HG03045 (cell line): Measurements from ENCODE around the gene NKX2-1.
"Not testable (repeated sequence)": the region's sequence is repeated elsewhere in the genome, so short reads cannot be mapped to it uniquely, and the experiment has no call there.

Experiments used
- ATAC-seq: cut with Tn5 transposase; IDR thresholded peaks from one replicate; pipeline ENCODE4 v1.9.1; 2021; ENCODE audit warnings: mild to moderate bottlenecking, moderate library complexity; ENCODE audit not compliant: unreplicated experiment

The NKX2-1 gene

GRCh38 chr14:36505892-36506731 is 13.9 kb downstream of the NKX2-1 start:
- ATAC-seq = no peak

GRCh38 chr14:36505181-36505815 is 14.7 kb downstream of the NKX2-1 start:
- no peak for ATAC-seq

GRCh38 chr14:36504771-36505175 is 15.3 kb downstream of the NKX2-1 start:
- no peak for ATAC-seq

- ATAC-seq = no peak
These were observed 16.0 kb downstream of the NKX2-1 start for GRCh38 chr14:36503771-36504741.

GRCh38 chr14:36502558-36503508 is 17.2 kb downstream of the NKX2-1 start:
- no peak for ATAC-seq

- ATAC-seq = no peak
These were observed 21.1 kb downstream of the NKX2-1 start for GRCh38 chr14:36498938-36499337.

GRCh38 chr14:36496346-36496745 is 23.7 kb downstream of the NKX2-1 start:
- no peak for ATAC-seq

GRCh38 chr14:36495666-36496065 is 24.4 kb downstream of the NKX2-1 start:
- ATAC-seq = no peak

- ATAC-seq = no peak
These were observed 26.3 kb downstream of the NKX2-1 start for GRCh38 chr14:36493761-36494160.

- ATAC-seq = no peak
These were observed 34.3 kb downstream of the NKX2-1 start for GRCh38 chr14:36485773-36486172.

GRCh38 chr14:36479344-36479743 is 40.7 kb downstream of the NKX2-1 start:
- ATAC-seq = no peak

GRCh38 chr14:36478782-36479181 is 41.2 kb downstream of the NKX2-1 start:
- ATAC-seq = no peak

- ATAC-seq = no peak
These were observed 42.8 kb downstream of the NKX2-1 start for GRCh38 chr14:36477266-36477665.

- not testable (repeated sequence) for ATAC-seq
These were observed 44.0 kb downstream of the NKX2-1 start for GRCh38 chr14:36476061-36476460.

GRCh38 chr14:36474593-36474992 is 45.4 kb downstream of the NKX2-1 start:
- ATAC-seq = no peak

- ATAC-seq = no peak
These were observed 48.6 kb downstream of the NKX2-1 start for GRCh38 chr14:36471431-36471830.

GRCh38 chr14:36467332-36467731 is 52.7 kb downstream of the NKX2-1 start:
- ATAC-seq = no peak
